ENCODE data around the gene SUPT20H. TPM values are rescaled to one million over a fixed set of nuclear protein-coding genes. Genes with fewer than 3 reads are reported as not detected.

Gene SUPT20H
- total and polyA plus RNA-seq, 2 of the 13 experiments (the other 11 are each of a cell fraction or from before 2014, with no cell fraction given): 35.0 to 63.6 TPM

- TF ChIP-seq LBX2 (CRISPR knock-in tag; IDR thresholded peaks at IDR 0.05; ENCODE audit: borderline replicate concordance): no peak
- TF ChIP-seq AGO1 (IDR thresholded peaks at IDR 0.05; ENCODE audit: low read depth, low read length, poor library complexity, severe bottlenecking): no peak
- TF ChIP-seq MYC (CRISPR knock-in tag; IDR thresholded peaks at IDR 0.05; ENCODE audit: borderline replicate concordance): peak; percentile 67
- no peak for TF ChIP-seq U2AF2 (IDR thresholded peaks at IDR 0.05; ENCODE audit: low read depth, low read length)
- TF ChIP-seq ZNF468 (CRISPR knock-in tag; IDR thresholded peaks at IDR 0.05): no peak
- TF ChIP-seq RFX5 (IDR thresholded peaks at IDR 0.05; ENCODE audit: low read depth, low read length): no peak
- no peak for TF ChIP-seq NONO (IDR thresholded peaks at IDR 0.05)
- TF ChIP-seq NONO (CRISPR knock-in tag; conservative IDR thresholded peaks at IDR 0.05): peak; percentile 80
- no peak; a peak in 1 of 4 replicates for TF ChIP-seq NR2F1 (CRISPR knock-in tag; IDR thresholded peaks at IDR 0.05)
- no peak for TF ChIP-seq KDM4B (CRISPR knock-in tag; IDR thresholded peaks at IDR 0.05)
- no peak for TF ChIP-seq ZNF639 (CRISPR knock-in tag; conservative IDR thresholded peaks at IDR 0.05)
- 0 out of 2 replicates have a peak, but pooled peaks have one; percentile 55 for TF ChIP-seq ZNF709 (CRISPR knock-in tag; IDR thresholded peaks at IDR 0.05)
- TF ChIP-seq NR1H2 (CRISPR knock-in tag; IDR thresholded peaks at IDR 0.05; ENCODE audit: borderline replicate concordance, low read depth): no peak
- peak; percentile 75; the same call in 1 of the 2 replicates for TF ChIP-seq NFE2L1 (CRISPR knock-in tag; IDR thresholded peaks at IDR 0.05; ENCODE audit: borderline replicate concordance)
- TF ChIP-seq PHF20 (CRISPR knock-in tag; IDR thresholded peaks at IDR 0.05): peak; percentile 85
- TF ChIP-seq DNMT3B (CRISPR knock-in tag; conservative IDR thresholded peaks at IDR 0.05): no peak
- peak; percentile 56; the same call in 1 of the 2 replicates for TF ChIP-seq ZNF362 (CRISPR knock-in tag; IDR thresholded peaks at IDR 0.05; ENCODE audit: borderline replicate concordance)
- TF ChIP-seq ZUFSP (CRISPR knock-in tag; IDR thresholded peaks at IDR 0.05; ENCODE audit: borderline replicate concordance): 0 out of 2 replicates have a peak, but pooled peaks have one; percentile 60
- TF ChIP-seq HMGA1 (CRISPR knock-in tag; conservative IDR thresholded peaks at IDR 0.05): no peak
- TF ChIP-seq POGZ (CRISPR knock-in tag; IDR thresholded peaks at IDR 0.05): peak; percentile 95
- TF ChIP-seq MEIS1 (CRISPR knock-in tag; IDR thresholded peaks at IDR 0.05; ENCODE audit: borderline replicate concordance): peak; percentile 77; the same call in 1 of the 2 replicates
- no peak for TF ChIP-seq HNRNPL (IDR thresholded peaks at IDR 0.05; ENCODE audit: low read depth, low read length)
- TF ChIP-seq MEIS2 (CRISPR knock-in tag; IDR thresholded peaks at IDR 0.05): peak; percentile 86; the same call in 1 of the 2 replicates
These were observed at the start of gene SUPT20H (continued) for GRCh38 chr13:37058910-37059847.
